IPS-15b (cell line): ENCODE data around the gene MYO15A.
A peak's percentile ranks its signal among the peaks of the same experiment; 100 is the strongest.

ENCODE experiments used
- H3K27me3 ChIP-seq: one replicate; pipeline ENCODE4 v1.6.1; 2013; ENCODE audit warnings: low read length; ENCODE audit not compliant: control insufficient read depth, insufficient read depth
- H3K36me3 ChIP-seq: one replicate; pipeline ENCODE4 v1.6.1; 2013; ENCODE audit warnings: low read length; ENCODE audit not compliant: control insufficient read depth, insufficient read depth
- H3K4me1 ChIP-seq: one replicate; pipeline ENCODE4 v1.6.1; 2013; ENCODE audit warnings: mild to moderate bottlenecking, low read length; ENCODE audit not compliant: control insufficient read depth, insufficient read depth
- H3K4me3 ChIP-seq: one replicate; pipeline ENCODE4 v1.5.1; 2013; ENCODE audit warnings: low read depth, low read length
- H3K9ac ChIP-seq: one replicate; pipeline ENCODE4 v1.6.1; 2013; ENCODE audit warnings: low read depth, mild to moderate bottlenecking, low read length
- H3K9me3 ChIP-seq: one replicate; pipeline ENCODE4 v1.6.1; 2013; ENCODE audit warnings: mild to moderate bottlenecking, low read length; ENCODE audit not compliant: control insufficient read depth, insufficient read depth

Gene MYO15A

DNA sequence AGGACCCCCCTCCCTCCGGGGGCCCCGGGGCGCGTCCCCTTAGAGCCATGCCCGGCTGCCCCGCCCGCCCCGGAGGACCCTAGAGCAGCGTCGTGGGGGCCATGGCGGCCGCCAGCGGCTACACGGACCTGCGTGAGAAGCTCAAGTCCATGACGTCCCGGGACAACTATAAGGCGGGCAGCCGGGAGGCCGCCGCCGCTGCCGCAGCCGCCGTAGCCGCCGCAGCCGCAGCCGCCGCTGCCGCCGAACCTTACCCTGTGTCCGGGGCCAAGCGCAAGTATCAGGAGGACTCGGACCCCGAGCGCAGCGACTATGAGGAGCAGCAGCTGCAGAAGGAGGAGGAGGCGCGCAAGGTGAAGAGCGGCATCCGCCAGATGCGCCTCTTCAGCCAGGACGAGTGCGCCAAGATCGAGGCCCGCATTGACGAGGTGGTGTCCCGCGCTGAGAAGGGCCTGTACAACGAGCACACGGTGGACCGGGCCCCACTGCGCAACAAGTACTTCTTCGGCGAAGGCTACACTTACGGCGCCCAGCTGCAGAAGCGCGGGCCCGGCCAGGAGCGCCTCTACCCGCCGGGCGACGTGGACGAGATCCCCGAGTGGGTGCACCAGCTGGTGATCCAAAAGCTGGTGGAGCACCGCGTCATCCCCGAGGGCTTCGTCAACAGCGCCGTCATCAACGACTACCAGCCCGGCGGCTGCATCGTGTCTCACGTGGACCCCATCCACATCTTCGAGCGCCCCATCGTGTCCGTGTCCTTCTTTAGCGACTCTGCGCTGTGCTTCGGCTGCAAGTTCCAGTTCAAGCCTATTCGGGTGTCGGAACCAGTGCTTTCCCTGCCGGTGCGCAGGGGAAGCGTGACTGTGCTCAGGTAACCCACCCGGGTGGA lies 75.8 kb downstream of the MYO15A start:
- H3K27me3 ChIP-seq, result no peaks in the 10 kb centered on the region
- H3K9ac ChIP-seq, result peak overlapping the region; percentile 81
- H3K4me3 ChIP-seq, result peak overlapping the region; percentile 87
- no peaks in the 10 kb centered on the region for H3K9me3 ChIP-seq
- H3K36me3 ChIP-seq, result peaks cover 12% of the 10 kb centered on the region
- H3K4me1 ChIP-seq, result peaks cover 13% of the 10 kb centered on the region

DNA sequence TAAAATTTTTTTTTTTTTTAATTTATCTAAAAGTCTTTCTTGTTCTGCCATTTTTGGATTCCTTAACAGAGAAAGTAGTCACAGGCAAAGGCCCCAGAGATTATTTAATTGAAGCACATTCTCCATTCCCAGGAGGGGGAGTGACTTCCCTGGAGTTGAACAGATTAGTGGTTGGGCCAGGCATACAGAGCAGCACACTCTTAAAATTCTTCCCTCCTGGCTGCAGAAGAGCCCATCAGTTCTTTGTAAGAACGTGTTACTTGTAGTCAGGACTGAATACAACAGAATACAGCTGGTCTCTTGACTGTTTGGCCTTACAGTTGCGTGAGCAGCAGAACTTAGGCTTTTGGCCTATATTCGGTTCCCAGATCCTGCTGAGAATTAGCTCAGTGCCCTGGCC lies 76.8 kb downstream of the MYO15A start:
- H3K36me3 ChIP-seq, result peaks cover 16% of the 10 kb centered on the region
- peaks cover 13% of the 10 kb centered on the region for H3K4me1 ChIP-seq
- no peaks in the 10 kb centered on the region for H3K27me3 ChIP-seq
- H3K9ac ChIP-seq, result peak overlapping the region; percentile 47
- no peaks in the 10 kb centered on the region for H3K9me3 ChIP-seq
- H3K4me3 ChIP-seq, result peak overlapping the region; percentile 87

DNA sequence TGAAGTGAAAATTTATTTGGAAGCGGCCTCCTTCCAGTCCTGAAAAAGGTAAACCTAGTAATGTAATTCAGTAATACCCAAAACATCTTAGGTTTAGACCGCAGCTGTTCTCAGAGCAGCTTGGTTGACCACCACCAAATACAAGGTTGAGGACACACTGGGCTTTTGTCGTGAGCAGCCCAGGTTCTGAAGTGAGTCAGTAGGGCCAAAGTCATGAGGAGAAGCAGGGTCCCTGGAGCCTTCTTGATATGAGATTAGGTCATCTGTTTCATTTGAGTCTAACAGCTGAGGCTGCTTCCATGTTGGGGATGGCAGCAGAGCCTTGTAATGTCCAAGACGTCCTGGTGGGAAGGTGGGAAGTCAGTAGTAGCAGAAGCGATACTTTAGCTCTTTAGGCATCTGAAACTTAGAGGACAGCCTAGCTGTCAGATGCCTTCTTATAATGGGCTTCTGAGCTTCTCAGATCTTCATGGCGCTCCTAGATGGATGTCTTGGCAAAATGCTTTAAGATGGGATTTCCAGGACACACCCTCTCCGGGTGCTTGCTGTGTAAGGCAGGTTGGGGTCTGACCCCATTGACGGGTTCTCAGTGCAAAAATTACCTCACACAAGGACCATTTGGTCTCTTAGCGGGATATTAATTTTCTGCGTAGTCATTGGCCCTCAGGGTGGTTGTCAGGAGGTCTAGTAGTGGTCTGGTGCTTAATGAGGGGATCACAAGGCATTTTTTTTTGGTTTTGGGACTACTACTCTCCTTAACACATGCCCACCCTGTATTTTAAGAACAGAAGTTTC lies 77.5 kb downstream of the MYO15A start:
- H3K9ac ChIP-seq, result peak overlapping the region; percentile 47
- peaks cover 13% of the 10 kb centered on the region for H3K4me1 ChIP-seq
- H3K36me3 ChIP-seq, result peaks cover 16% of the 10 kb centered on the region

DNA sequence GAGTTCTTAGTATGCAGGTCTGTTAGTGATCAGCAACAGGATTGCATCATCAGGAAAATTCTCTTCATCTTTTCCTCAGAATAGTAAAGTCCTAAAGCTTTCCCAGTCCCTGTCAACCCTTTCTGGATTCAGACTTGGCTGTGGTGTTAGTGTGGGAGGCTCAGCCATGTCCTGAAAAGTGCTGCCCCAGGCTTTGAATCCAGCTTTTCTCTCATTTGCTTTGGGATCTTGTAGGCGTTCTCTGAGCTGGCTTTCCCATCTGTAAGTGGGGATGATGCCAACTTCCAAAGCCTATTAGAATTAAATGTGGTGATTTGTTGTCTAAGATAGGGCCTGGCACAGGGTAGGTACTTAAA lies 78.0 kb downstream of the MYO15A start:
- H3K4me1 ChIP-seq, result peaks cover 13% of the 10 kb centered on the region
- peaks cover 16% of the 10 kb centered on the region for H3K36me3 ChIP-seq
- peak overlapping the region; percentile 87 for H3K4me3 ChIP-seq
- H3K9ac ChIP-seq, result peak overlapping the region; percentile 20
- H3K9me3 ChIP-seq, result no peaks in the 10 kb centered on the region
- H3K27me3 ChIP-seq, result no peaks in the 10 kb centered on the region

More for the DNA sequence above, 77.5 kb downstream of the MYO15A start:
- no peaks in the 10 kb centered on the region for H3K27me3 ChIP-seq
- no peaks in the 10 kb centered on the region for H3K9me3 ChIP-seq
- H3K4me3 ChIP-seq, result peak overlapping the region; percentile 87

DNA sequence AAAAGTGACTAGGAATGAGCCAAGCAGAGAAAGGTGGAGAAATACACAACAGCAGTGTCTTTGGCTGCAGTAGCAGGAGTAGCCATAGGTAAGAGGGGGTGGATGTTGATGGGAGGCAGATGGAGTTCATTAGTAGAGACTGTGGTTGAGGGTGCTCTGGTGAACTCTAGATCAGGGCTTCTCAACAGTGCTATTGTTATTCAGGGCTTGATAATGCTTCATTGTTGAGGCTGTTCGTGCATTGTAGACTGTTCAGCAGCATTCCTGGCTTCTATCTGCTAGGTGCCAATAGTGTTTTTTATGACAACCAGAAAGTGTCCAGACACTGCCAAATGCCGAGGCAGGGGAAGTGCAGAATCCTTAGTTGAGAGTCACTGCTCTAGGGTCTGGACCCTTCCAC lies 78.7 kb downstream of the MYO15A start:
- H3K9ac ChIP-seq, result peak overlapping the region; percentile 9
- H3K4me1 ChIP-seq, result peaks cover 13% of the 10 kb centered on the region
- peaks cover 16% of the 10 kb centered on the region for H3K36me3 ChIP-seq
- peak overlapping the region; percentile 18 for H3K4me3 ChIP-seq
- no peaks in the 10 kb centered on the region for H3K27me3 ChIP-seq
- H3K9me3 ChIP-seq, result no peaks in the 10 kb centered on the region

DNA sequence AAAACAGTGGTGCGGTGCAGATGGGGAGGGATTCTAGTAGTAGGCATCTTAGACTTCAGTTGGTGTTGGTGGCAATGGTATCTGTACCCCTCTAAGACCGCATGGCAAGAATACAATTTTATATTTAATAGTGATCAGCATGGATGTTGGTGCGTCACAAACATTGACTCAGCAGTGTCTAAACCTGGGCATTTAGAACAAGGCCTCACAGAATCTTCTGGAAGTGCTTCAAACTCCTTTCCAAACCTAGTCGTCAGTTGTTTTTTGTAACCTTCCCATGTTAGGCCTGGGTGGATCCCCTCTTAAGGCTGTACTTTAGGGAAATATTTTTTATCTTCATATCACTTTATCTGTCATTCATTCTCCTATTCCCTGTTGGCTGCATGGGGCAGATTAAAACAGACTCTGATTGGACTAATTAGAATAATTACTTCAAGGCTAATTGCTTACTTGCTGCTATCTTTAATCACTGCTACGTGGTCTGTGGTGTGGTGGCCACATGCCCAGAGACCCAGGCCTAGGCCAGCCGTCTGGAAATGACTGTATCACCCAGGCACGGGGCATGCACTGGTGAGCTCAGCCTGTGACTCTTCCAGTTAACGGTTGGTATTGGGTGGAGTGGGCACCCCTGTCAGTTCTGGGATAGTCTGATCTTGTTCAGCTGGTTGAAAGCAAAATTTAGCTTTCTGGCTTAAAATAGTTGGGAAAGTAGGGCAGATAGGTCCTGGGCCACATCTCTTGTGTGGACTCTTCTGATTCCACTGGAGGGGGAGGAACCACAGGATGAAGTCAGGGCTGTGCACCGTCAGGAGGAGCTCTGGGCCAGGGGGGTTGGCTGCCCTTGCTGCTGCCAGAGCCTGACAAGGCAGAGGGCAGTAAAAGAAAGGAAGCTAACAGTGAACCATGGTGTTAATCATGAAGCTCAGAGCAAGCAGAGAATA lies 79.5 kb downstream of the MYO15A start:
- H3K4me3 ChIP-seq, result peak overlapping the region; percentile 18
- peaks cover 13% of the 10 kb centered on the region for H3K4me1 ChIP-seq
- no peak overlapping the region for H3K9ac ChIP-seq
- no peaks in the 10 kb centered on the region for H3K27me3 ChIP-seq
- peaks cover 16% of the 10 kb centered on the region for H3K36me3 ChIP-seq
- H3K9me3 ChIP-seq, result no peaks in the 10 kb centered on the region

DNA sequence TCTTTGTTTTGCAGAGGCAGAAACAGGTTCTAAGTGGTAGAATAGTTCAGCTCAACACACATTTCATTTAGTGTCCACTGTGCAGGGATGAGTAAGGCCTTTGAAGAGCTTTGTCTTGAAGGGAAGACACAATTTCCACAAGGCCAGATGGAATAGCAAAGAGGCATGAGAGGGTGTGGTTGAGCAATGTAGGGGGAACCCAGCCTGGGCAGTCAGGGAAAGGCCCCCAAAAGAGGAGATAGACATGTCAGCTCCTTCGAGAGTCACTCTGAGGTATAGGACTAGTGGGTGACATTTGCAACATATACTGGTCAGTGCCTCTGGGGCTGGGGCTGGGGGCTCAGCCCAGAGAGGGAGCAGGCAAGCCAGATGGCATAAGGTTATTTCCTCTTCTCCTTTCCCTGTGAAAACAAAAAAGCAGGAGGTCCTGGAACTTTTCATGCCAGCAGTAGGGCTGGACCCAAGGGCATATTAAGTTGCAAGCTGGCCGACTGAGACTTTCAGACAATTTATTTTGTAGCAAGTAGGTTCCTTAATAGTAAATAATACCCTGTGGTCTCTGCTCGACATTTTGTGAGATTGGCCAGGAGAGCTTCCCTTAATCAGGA lies 82.2 kb downstream of the MYO15A start:
- Histone ChIP-seq H3K27me3 (no peaks in the 10 kb centered on the region), H3K4me3 (no peak overlapping the region), H3K36me3 (peaks cover 26% of the 10 kb centered on the region), H3K9ac (no peak overlapping the region), H3K4me1 (peaks cover 8% of the 10 kb centered on the region), H3K9me3 (no peaks in the 10 kb centered on the region)

DNA sequence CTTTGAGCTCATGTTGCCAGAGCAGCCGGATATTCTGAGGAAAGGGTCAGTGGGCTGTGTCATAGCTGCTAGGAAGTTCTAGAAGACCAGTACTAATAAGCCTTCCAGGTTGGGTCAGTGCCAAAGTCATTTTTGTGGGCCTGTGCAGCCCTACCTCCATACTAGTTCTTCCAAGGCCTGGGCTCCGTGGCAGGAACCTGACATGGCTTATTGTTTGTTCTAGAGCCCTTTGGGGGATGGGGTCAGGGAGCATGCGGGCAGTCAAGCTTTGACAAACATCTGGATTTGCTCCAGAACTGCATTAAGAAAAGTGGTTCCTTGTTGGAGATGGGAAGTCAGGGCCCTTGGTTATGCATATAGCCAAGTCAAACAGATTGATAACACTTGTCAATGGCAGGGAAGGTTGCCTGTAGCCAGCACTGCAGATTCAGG lies 82.7 kb downstream of the MYO15A start:
- H3K36me3 ChIP-seq, result peaks cover 30% of the 10 kb centered on the region
- H3K9me3 ChIP-seq, result no peaks in the 10 kb centered on the region
- no peak overlapping the region for H3K9ac ChIP-seq
- H3K4me1 ChIP-seq, result peaks cover 4% of the 10 kb centered on the region
- no peaks in the 10 kb centered on the region for H3K27me3 ChIP-seq
- H3K4me3 ChIP-seq, result no peak overlapping the region

DNA sequence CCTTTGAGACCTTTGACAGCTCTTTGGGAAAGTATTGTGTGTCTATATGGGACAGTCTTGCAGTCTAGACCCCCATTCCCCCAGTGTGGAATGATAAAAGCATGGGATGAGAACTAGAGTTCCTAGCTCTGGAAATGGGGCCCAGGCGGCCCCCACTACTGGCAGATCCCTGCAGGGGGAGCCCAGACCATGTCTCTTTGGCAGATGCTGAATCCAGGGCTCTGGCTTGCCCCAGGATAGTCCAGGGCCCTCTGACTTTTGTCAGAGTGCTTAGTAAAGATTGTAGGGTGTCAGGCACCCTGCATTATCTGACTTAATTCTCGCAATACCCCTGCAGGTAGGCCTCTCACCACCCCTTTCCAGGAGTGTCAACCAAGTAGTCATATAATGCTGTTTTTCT lies 83.4 kb downstream of the MYO15A start:
- H3K9me3 ChIP-seq, result no peaks in the 10 kb centered on the region
- peaks cover 2% of the 10 kb centered on the region for H3K4me1 ChIP-seq
- H3K36me3 ChIP-seq, result peaks cover 34% of the 10 kb centered on the region
- H3K4me3 ChIP-seq, result no peak overlapping the region
- no peak overlapping the region for H3K9ac ChIP-seq
- H3K27me3 ChIP-seq, result no peaks in the 10 kb centered on the region

DNA sequence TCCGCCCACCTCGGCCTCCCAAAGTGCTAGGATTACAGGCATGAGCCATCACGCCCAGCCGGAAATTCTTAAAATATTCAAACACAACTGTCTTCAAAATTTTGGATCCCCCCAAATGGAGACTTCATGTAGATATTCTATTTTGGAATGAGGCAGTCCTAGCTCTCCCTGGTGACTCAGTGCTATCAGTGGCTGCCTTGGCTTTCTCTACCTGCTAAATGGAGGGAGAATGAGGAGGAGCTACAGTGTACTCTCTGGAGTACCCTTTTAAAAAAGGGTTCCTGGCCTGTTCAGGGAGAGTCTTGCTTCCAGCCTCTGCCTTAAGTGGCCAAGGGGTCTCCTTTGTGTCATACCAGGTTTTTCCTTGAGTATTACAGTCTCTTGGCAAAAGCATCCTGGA lies 85.8 kb downstream of the MYO15A start:
- Histone ChIP-seq H3K27me3 (no peaks in the 10 kb centered on the region), H3K4me3 (no peak overlapping the region), H3K9ac (no peak overlapping the region), H3K36me3 (peaks cover 35% of the 10 kb centered on the region), H3K9me3 (no peaks in the 10 kb centered on the region), H3K4me1 (no peaks in the 10 kb centered on the region)

DNA sequence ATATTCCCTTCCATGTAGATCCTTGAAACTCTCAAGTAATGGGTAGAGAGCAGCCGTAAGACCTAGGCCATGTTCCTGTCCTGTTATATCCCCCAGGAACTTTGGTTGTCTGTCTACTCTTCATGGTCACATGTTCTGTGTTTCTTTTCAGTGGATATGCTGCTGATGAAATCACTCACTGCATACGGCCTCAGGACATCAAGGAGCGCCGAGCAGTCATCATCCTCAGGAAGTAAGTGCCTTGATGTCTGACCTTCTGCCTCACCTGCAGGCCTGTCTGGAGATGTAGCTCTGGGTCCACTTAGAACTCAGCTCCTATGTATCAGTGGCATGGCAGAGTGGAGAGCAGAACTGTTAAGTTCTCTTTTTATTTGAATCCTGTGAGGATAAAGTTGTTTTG lies 86.2 kb downstream of the MYO15A start:
- H3K9ac ChIP-seq, result no peak overlapping the region
- peaks cover 33% of the 10 kb centered on the region for H3K36me3 ChIP-seq
- H3K27me3 ChIP-seq, result no peaks in the 10 kb centered on the region
- H3K9me3 ChIP-seq, result no peaks in the 10 kb centered on the region
- no peaks in the 10 kb centered on the region for H3K4me1 ChIP-seq
- H3K4me3 ChIP-seq, result no peak overlapping the region
